Measurements from ENCODE around the gene BTBD9.
A peak's percentile ranks its signal among the peaks of the same experiment; 100 is the strongest.

BTBD9 gene

GRCh38 chr6:38172739-38173410 is 466.9 kb downstream of the BTBD9 start:
- ATAC-seq = no peak

GRCh38 chr6:38171997-38172738 is 467.6 kb downstream of the BTBD9 start:
- ATAC-seq = peak in 1 of 2 donors; percentile 20

GRCh38 chr6:38170666-38171355 is 468.9 kb downstream of the BTBD9 start:
- no peak for ATAC-seq

GRCh38 chr6:38169977-38170526 is 469.7 kb downstream of the BTBD9 start:
- no peak for ATAC-seq

- ATAC-seq = no peak
Measured at GRCh38 chr6:38169221-38169976, 470.3 kb downstream of the BTBD9 start.

- ATAC-seq = no peak
Measured at GRCh38 chr6:38168699-38169098, 471.0 kb downstream of the BTBD9 start.

- ATAC-seq = no peak
Measured at GRCh38 chr6:38168126-38168525, 471.6 kb downstream of the BTBD9 start.

- ATAC-seq = no peak
Measured at GRCh38 chr6:38167598-38167997, 472.1 kb downstream of the BTBD9 start.

GRCh38 chr6:38166411-38167240 is 473.1 kb downstream of the BTBD9 start:
- ATAC-seq = no peak

GRCh38 chr6:38164671-38165108 is 475.0 kb downstream of the BTBD9 start:
- ATAC-seq = no peak

- ATAC-seq = no peak
Measured at GRCh38 chr6:38164131-38164481, 475.6 kb downstream of the BTBD9 start.

- ATAC-seq = no peak
Measured at GRCh38 chr6:38163186-38164130, 476.3 kb downstream of the BTBD9 start.

GRCh38 chr6:38162493-38163185 is 477.1 kb downstream of the BTBD9 start:
- no peak for ATAC-seq

- ATAC-seq = no peak
Measured at GRCh38 chr6:38161754-38162492, 477.8 kb downstream of the BTBD9 start.

GRCh38 chr6:38161331-38161730 is 478.4 kb downstream of the BTBD9 start:
- no peak for ATAC-seq

- ATAC-seq = no peak
Measured at GRCh38 chr6:38160831-38161230, 478.9 kb downstream of the BTBD9 start.

- no peak for ATAC-seq
Measured at GRCh38 chr6:38159596-38159995, 480.1 kb downstream of the BTBD9 start.

GRCh38 chr6:38158762-38159350 is 480.9 kb downstream of the BTBD9 start:
- ATAC-seq = no peak

- ATAC-seq = no peak
Measured at GRCh38 chr6:38157905-38158304, 481.8 kb downstream of the BTBD9 start.
